RWPE1 (cell line): ENCODE results near the gene GDPD5.

Experiments
- CTCF ChIA-PET: fragments of 350-600 bp; sonication (Branson Sonifier 250); formaldehyde crosslinking; extraction: SDS; loops from one replicate; lab custom pipeline; 2021; lab: Yijun Ruan, JAX
- POLR2A ChIA-PET: fragments of 400-600 bp; formaldehyde crosslinking; extraction: SDS; loops from one replicate; lab custom pipeline; 2020; ENCODE audit warnings: antibody characterized with exemption; ENCODE audit not compliant: low non-redundant PET; lab: Yijun Ruan, JAX
- DNase-seq: peaks from one replicate; pipeline ENCODE4 v3.0.0; 2012; ENCODE audit warnings: low spot score
- H3K27ac ChIP-seq: fragments of 450-650 bp; 2 replicates; pipeline ENCODE4 v1.5.1; 2017
- TF ChIP-seq, protein P1 (sequence below): fragments of 450-650 bp; conservative IDR thresholded peaks from 2 replicates; pipeline ENCODE4 v1.5.1; 2017; ENCODE audit warnings: low read depth, mild to moderate bottlenecking

GDPD5 gene, protein sequence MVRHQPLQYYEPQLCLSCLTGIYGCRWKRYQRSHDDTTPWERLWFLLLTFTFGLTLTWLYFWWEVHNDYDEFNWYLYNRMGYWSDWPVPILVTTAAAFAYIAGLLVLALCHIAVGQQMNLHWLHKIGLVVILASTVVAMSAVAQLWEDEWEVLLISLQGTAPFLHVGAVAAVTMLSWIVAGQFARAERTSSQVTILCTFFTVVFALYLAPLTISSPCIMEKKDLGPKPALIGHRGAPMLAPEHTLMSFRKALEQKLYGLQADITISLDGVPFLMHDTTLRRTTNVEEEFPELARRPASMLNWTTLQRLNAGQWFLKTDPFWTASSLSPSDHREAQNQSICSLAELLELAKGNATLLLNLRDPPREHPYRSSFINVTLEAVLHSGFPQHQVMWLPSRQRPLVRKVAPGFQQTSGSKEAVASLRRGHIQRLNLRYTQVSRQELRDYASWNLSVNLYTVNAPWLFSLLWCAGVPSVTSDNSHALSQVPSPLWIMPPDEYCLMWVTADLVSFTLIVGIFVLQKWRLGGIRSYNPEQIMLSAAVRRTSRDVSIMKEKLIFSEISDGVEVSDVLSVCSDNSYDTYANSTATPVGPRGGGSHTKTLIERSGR

DNA sequence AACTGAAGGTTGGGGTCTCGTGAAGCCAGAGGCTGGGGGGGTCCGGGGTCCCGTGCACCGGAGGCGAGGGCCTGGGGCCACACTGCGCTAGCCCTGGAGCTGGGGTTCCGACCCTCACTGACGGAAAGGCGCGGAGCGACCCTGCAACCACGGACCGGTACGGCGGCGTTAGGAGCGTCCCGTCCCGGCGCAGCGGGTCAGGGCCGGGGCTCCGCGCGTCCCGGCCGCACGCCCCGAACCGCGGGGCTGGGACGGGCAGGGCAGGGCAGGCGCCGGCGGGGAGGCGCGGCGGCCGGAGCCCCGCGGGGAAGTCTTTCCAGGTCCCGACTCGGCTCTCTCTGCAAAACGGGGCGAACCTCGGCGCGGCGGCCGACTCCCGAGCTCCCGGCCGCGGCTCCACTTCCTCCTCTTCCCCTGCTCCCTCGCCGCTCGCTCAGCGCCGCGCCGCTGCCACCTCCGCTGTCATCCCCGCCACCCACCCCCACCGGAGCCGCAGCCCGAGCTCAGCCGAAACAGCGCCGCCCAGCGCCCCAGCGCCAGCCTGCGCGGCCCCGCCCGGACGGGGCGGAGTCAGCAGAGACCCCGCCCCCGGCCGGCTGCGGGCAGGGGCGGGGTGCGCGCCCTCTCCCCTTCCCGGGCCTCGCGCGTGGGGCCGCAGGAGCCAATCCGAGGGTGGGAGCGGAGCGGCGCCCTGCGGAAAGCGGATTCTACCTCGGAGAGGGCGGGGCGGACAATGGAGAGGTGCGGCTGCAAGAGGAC lies at the start of gene GDPD5:
Gene GDPD5, minus strand, starts transcription at position 509 of the 759 bp plus-strand sequence. CDS start 48,206 bp downstream, outside the sequence.
- H3K27ac ChIP-seq = peak within 1 kb of the TSS; percentile 38; the same call in 1 of the 2 replicates
- ChIA-PET POLR2A (no interaction called here), CTCF (interaction anchor here (0.6 to 1.9 kb wide), 3 partner anchors 71 to 137 kb away, joined by 3 to 8 read pairs (median 3); no protein-coding TSS in a partner anchor)
- DNase-seq = peak; percentile 91
- TF ChIP-seq, protein P1, sequence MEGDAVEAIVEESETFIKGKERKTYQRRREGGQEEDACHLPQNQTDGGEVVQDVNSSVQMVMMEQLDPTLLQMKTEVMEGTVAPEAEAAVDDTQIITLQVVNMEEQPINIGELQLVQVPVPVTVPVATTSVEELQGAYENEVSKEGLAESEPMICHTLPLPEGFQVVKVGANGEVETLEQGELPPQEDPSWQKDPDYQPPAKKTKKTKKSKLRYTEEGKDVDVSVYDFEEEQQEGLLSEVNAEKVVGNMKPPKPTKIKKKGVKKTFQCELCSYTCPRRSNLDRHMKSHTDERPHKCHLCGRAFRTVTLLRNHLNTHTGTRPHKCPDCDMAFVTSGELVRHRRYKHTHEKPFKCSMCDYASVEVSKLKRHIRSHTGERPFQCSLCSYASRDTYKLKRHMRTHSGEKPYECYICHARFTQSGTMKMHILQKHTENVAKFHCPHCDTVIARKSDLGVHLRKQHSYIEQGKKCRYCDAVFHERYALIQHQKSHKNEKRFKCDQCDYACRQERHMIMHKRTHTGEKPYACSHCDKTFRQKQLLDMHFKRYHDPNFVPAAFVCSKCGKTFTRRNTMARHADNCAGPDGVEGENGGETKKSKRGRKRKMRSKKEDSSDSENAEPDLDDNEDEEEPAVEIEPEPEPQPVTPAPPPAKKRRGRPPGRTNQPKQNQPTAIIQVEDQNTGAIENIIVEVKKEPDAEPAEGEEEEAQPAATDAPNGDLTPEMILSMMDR = peak; percentile 83

DNA sequence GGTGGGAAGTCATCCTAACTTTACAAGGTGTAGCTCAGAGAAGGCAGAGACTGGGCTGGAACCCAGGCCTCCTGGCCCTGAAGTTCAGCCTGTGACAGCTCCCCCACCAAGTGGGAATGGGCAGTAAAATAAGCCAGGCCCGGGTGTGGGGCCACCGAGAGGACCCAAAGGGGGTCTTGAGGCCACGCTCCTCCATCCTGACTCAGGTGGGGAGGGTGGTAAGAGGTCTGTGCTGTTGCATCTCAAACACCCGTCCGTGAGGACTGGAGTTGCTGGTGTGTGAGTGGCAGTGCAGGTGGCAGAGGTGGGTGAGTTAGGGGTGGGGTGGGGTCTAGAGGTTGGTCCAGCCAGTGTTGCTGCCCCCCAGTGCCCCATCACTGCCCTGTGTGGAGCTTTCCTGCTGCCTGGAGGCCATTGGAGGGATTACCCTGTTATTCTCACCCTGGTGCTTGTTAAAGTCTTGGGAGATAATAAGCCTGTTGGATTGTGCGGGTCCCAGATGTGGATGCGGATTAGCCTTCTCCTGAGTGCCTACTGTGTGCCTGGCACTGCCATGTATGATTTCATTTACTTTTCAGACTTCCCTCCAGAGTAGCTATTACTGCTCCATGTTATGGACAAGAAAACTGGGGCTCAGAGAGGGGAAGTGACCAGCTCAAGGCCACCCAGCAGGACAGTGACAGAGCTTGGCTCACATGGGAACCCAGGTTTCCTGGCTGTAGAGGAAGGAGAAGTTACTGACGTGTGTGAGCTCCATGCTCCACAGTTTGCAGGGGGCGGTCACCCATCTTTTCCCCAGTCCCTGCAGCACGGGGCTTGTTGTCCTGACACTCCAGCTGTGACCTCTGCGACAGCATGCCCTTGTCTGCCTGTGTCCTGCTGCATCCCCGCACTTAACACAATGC lies 49.2 kb upstream of the GDPD5 start:
- TF ChIP-seq, protein P1 = no peak
- ChIA-PET CTCF (interaction anchor here (0.6 to 1.4 kb wide), 5 partner anchors 11 to 74 kb away, joined by 3 to 8 read pairs (median 3); no protein-coding TSS in a partner anchor), POLR2A (interaction anchor here (0.9 kb wide), 1 partner anchor 9 kb away, joined by 3 read pairs; no protein-coding TSS in a partner anchor)
- no peak for DNase-seq
- H3K27ac ChIP-seq = peak overlapping the region; percentile 46

DNA sequence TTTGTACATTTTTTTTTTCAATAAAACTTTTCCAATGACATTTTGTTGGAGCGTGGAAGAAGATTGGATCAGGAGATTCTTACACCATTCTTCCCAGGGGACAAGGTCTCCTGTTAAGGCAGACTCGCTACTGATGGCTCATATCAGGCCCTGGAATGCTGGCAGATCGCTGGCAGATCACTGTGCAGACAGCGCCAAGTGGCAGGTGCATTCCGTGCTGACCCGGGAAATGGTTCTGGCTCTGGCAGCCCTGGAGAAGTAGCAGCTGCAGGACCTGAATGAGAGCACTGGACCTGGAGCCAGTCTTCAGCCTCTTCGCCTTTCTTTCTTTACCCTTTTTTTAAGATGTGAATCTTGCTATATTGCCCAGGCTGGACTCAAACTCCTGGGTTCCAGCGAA lies 47.0 kb upstream of the GDPD5 start:
- peak overlapping the region; percentile 60 for H3K27ac ChIP-seq
- CTCF ChIA-PET = no interaction called here
- DNase-seq = no peak
- TF ChIP-seq, protein P1 = no peak
- POLR2A ChIA-PET = interaction anchor here (0.5 kb wide), 1 partner anchor 104 kb away, joined by 3 read pairs; no protein-coding TSS in a partner anchor

DNA sequence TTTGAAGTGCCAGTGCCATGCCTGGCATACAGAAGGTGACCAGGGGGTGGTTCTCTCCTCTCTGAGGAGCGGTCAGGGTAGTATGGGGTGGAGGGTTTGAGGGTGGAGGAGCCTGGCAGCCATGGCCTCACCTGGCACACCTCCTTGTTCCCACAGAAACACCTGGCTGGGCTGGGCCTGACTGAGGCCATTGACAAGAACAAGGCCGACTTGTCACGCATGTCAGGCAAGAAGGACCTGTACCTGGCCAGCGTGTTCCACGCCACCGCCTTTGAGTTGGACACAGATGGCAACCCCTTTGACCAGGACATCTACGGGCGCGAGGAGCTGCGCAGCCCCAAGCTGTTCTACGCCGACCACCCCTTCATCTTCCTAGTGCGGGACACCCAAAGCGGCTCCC lies 45.9 kb upstream of the GDPD5 start:
- peak overlapping the region; percentile 60 for H3K27ac ChIP-seq
- TF ChIP-seq, protein P1 = no peak
- no peak for DNase-seq
- ChIA-PET POLR2A (no interaction called here), CTCF (no interaction called here)

DNA sequence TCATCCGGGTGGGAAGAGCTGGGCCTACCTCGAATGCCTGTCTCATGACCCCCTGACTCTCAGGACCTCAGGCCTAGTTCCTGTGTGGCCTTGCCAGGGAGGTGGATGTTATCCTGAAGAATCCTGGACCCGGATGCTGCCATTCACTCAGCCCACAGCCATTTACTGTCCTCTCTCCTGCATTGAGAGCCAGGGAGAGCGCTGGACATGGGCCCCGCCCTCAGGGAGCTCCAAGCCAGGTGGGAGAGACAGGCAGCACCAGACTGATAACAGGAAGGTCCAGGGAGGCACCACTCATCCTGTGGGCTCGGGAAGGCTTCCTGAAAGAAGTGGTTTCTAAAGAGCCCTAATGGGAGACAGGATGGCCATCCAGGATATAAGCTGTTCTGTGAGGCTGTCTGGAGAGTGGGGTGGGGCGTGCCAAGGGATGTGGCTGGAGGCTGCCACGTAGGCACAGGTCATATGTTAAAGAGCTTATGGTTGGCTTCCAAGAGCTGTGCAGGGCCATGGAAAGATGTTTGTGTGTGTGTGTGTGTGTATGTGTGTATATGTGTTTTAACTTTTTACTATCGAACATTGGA lies 44.9 kb upstream of the GDPD5 start:
- H3K27ac ChIP-seq = peak overlapping the region; percentile 60
- ChIA-PET CTCF (no interaction called here), POLR2A (no interaction called here)
- DNase-seq = no peak
- TF ChIP-seq, protein P1 = no peak
